ENCODE measurements around the gene GAMT.

GRCh38 chr19:1399745-1400144, 1.6 kb downstream of the GAMT start:
- TF ChIP-seq CTCF (IDR thresholded peaks at IDR 0.05) (no peak), POLR2A (IDR thresholded peaks at IDR 0.05) (no peak)
